Measurements from ENCODE around the gene ASIC2.

Gene ASIC2

GRCh38 chr17:33099252-33099651 lies 193.8 kb downstream of the ASIC2 start:
- no peak for ATAC-seq
- TF ChIP-seq ZNF70 (CRISPR knock-in tag; IDR thresholded peaks at IDR 0.05) (no peak), CSDC2 (CRISPR knock-in tag; IDR thresholded peaks at IDR 0.05) (no peak), ZNF565 (CRISPR knock-in tag; conservative IDR thresholded peaks at IDR 0.05; ENCODE audit: low read depth) (no peak), TSHZ2 (CRISPR knock-in tag; IDR thresholded peaks at IDR 0.05) (no peak), CSRNP3 (CRISPR knock-in tag; IDR thresholded peaks at IDR 0.05) (no peak), RARB (CRISPR knock-in tag; IDR thresholded peaks at IDR 0.05) (no peak), ZC3H10 (CRISPR knock-in tag; IDR thresholded peaks at IDR 0.05) (no peak), ZFP3 (CRISPR knock-in tag; IDR thresholded peaks at IDR 0.05) (no peak)

- TF ChIP-seq POU6F1 (CRISPR knock-in tag; IDR thresholded peaks at IDR 0.05; ENCODE audit: borderline replicate concordance, low read depth) = no peak
- no peak for TF ChIP-seq GLIS3 (CRISPR knock-in tag; IDR thresholded peaks at IDR 0.05)
- no peak for TF ChIP-seq ZC3H10 (CRISPR knock-in tag; IDR thresholded peaks at IDR 0.05)
- ATAC-seq = no peak
Measured at GRCh38 chr17:33097411-33097810, 195.7 kb downstream of the ASIC2 start.

- TF ChIP-seq CSRNP3 (CRISPR knock-in tag; IDR thresholded peaks at IDR 0.05) = no peak
- TF ChIP-seq OSR1 (CRISPR knock-in tag; IDR thresholded peaks at IDR 0.05) = no peak
- no peak for TF ChIP-seq CSDC2 (CRISPR knock-in tag; IDR thresholded peaks at IDR 0.05)
- TF ChIP-seq ZNF70 (CRISPR knock-in tag; IDR thresholded peaks at IDR 0.05) = no peak
- no peak for TF ChIP-seq CREB5 (CRISPR knock-in tag; IDR thresholded peaks at IDR 0.05; ENCODE audit: low read depth)
- TF ChIP-seq GLIS3 (CRISPR knock-in tag; IDR thresholded peaks at IDR 0.05) = no peak
- no peak for TF ChIP-seq TSHZ2 (CRISPR knock-in tag; IDR thresholded peaks at IDR 0.05)
- no peak for TF ChIP-seq ARNTL (CRISPR knock-in tag; IDR thresholded peaks at IDR 0.05; ENCODE audit: borderline replicate concordance, low read depth)
- TF ChIP-seq ZNF8 (CRISPR knock-in tag; IDR thresholded peaks at IDR 0.05) = no peak
- no peak for TF ChIP-seq SNAI2 (CRISPR knock-in tag; IDR thresholded peaks at IDR 0.05)
- TF ChIP-seq BACH2 (CRISPR knock-in tag; IDR thresholded peaks at IDR 0.05; ENCODE audit: borderline replicate concordance) = no peak
- no peak for TF ChIP-seq ZFP30 (CRISPR knock-in tag; IDR thresholded peaks at IDR 0.05)
- TF ChIP-seq TCF4 (CRISPR knock-in tag; IDR thresholded peaks at IDR 0.05; ENCODE audit: borderline replicate concordance) = no peak
- TF ChIP-seq ESRRG (CRISPR knock-in tag; IDR thresholded peaks at IDR 0.05) = no peak
- TF ChIP-seq POU6F1 (CRISPR knock-in tag; IDR thresholded peaks at IDR 0.05; ENCODE audit: borderline replicate concordance, low read depth) = no peak
- no peak for TF ChIP-seq ZC3H10 (CRISPR knock-in tag; IDR thresholded peaks at IDR 0.05)
- TF ChIP-seq PPARA (CRISPR knock-in tag; IDR thresholded peaks at IDR 0.05; ENCODE audit: borderline replicate concordance) = no peak
- no peak for TF ChIP-seq PATZ1 (CRISPR knock-in tag; IDR thresholded peaks at IDR 0.05; ENCODE audit: borderline replicate concordance)
- no peak for TF ChIP-seq ZNF565 (CRISPR knock-in tag; conservative IDR thresholded peaks at IDR 0.05; ENCODE audit: low read depth)
- no peak for ATAC-seq
Measured at GRCh38 chr17:33096161-33096560, 196.9 kb downstream of the ASIC2 start.

Measured in SK-N-SH treated with all-trans-retinoic acid at 6 μM for 48 hours (cell line).